IMR-90 (cell line): ENCODE results near the gene AKT3. TPM values are rescaled to one million over a fixed set of nuclear protein-coding genes. Genes with fewer than 3 reads are reported as not detected.
A peak's percentile ranks its signal among the peaks of the same experiment; 100 is the strongest.

Experiments
- ATAC-seq: fragments of 200-7000 bp; cut with Tn5 transposase; 2 replicates; pipeline ENCODE4 v1.9.1; 2020; ENCODE audit warnings: low read depth, mild to moderate bottlenecking, moderate library complexity
- BruUV-seq: library from RNA; stranded (reverse); fragments of 400-500 nt; replicated peaks from 2 replicates; lab custom pipeline; 2021; lab: Mats Ljungman, UMichigan
- CTCF ChIA-PET: fragments of 300-600 bp; formaldehyde crosslinking; extraction: SDS; loops from one replicate; lab custom pipeline; 2021; ENCODE audit warnings: antibody characterized with exemption; lab: Yijun Ruan, JAX
- POLR2A ChIA-PET: fragments of 300-600 bp; sonication (Branson Sonifier 250); formaldehyde crosslinking; loops from one replicate; lab custom pipeline; 2022; ENCODE audit warnings: antibody characterized with exemption; ENCODE audit not compliant: unreplicated experiment; lab: Charles Lee
- DNase-seq: peaks from one replicate; pipeline ENCODE4 v3.0.0; 2013
- H2AFZ ChIP-seq: replicated peaks from 2 replicates; pipeline ENCODE3; 2013; ENCODE audit warnings: low read length, mild to moderate bottlenecking; ENCODE audit not compliant: poor library complexity
- H2AK5ac ChIP-seq: 2 replicates; pipeline ENCODE4 v1.6.1; 2013; ENCODE audit warnings: low read depth, low read length, inconsistent platforms
- H2AK9ac ChIP-seq: replicated peaks from 2 replicates; pipeline ENCODE3; 2013; ENCODE audit warnings: mild to moderate bottlenecking, low read depth, low read length, moderate library complexity; ENCODE audit not compliant: poor library complexity
- H2BK120ac ChIP-seq: 2 replicates; pipeline ENCODE4 v1.6.1; 2013; ENCODE audit warnings: low read depth, low read length, inconsistent platforms
- H2BK15ac ChIP-seq: 3 replicates; pipeline ENCODE4 v1.6.1; 2013; ENCODE audit warnings: low read depth, low read length, inconsistent platforms
- H2BK20ac ChIP-seq: 2 replicates; pipeline ENCODE4 v1.6.1; 2013; ENCODE audit warnings: low read depth, mild to moderate bottlenecking, inconsistent platforms, low read length, moderate library complexity
- H2BK5ac ChIP-seq: 2 replicates; pipeline ENCODE4 v1.6.1; 2013; ENCODE audit warnings: mild to moderate bottlenecking, low read depth, low read length, inconsistent platforms; ENCODE audit not compliant: poor library complexity, severe bottlenecking
- H3K14ac ChIP-seq: replicated peaks from 2 replicates; pipeline ENCODE4 v1.6.1; 2013; ENCODE audit warnings: low read depth, low read length, inconsistent platforms
- H3K18ac ChIP-seq: 2 replicates; pipeline ENCODE4 v1.6.1; 2013; ENCODE audit warnings: low read depth, low read length, control low read depth
- H3K23ac ChIP-seq: 2 replicates; pipeline ENCODE4 v1.6.1; 2013; ENCODE audit warnings: low read depth, low read length, inconsistent platforms
- H3K27ac ChIP-seq: 2 replicates; pipeline ENCODE4 v1.5.1; 2013; ENCODE audit warnings: mild to moderate bottlenecking, control low read depth, low read length; ENCODE audit not compliant: insufficient read depth
- H3K27me3 ChIP-seq: 2 replicates; pipeline ENCODE4 v1.6.1; 2013; ENCODE audit warnings: low read length; ENCODE audit not compliant: control insufficient read depth, insufficient read depth
- H3K36me3 ChIP-seq: 2 replicates; pipeline ENCODE4 v1.6.1; 2013; ENCODE audit warnings: low read length, mixed read lengths; ENCODE audit not compliant: control insufficient read depth, insufficient read depth
- H3K4ac ChIP-seq: 2 replicates; pipeline ENCODE4 v1.6.1; 2013; ENCODE audit warnings: low read depth, low read length, inconsistent platforms
- H3K4me1 ChIP-seq: 2 replicates; pipeline ENCODE4 v1.6.1; 2013; ENCODE audit warnings: low read length, mixed read lengths; ENCODE audit not compliant: control insufficient read depth, insufficient read depth
- H3K4me2 ChIP-seq: 2 replicates; pipeline ENCODE4 v1.6.1; 2013; ENCODE audit warnings: low read depth, mild to moderate bottlenecking, control low read depth, low read length, moderate library complexity
- H3K4me3 ChIP-seq: 2 replicates; pipeline ENCODE4 v1.5.1; 2013; ENCODE audit warnings: low read depth, mild to moderate bottlenecking, control low read depth, low read length, moderate library complexity; ENCODE audit not compliant: insufficient read depth
- H3K56ac ChIP-seq: 2 replicates; pipeline ENCODE4 v1.6.1; 2013; ENCODE audit warnings: low read length, inconsistent platforms; ENCODE audit not compliant: insufficient read depth; ENCODE audit errors: extremely low read depth
- H3K79me1 ChIP-seq, 2 experiments: 2 replicates each; pipeline ENCODE4 v1.6.1; 2013; ENCODE audit warnings: low read length in 2 of 2, inconsistent platforms in 1 of 2, low read depth in 1 of 2
- H3K9ac ChIP-seq: 2 replicates; pipeline ENCODE4 v1.6.1; 2013; ENCODE audit warnings: low read depth, low read length, control low read depth
- H3K9me1 ChIP-seq: 2 replicates; pipeline ENCODE4 v1.6.1; 2013; ENCODE audit warnings: low read length, inconsistent platforms; ENCODE audit not compliant: insufficient read depth
- H3K9me3 ChIP-seq: 2 replicates; pipeline ENCODE4 v1.6.1; 2013; ENCODE audit warnings: low read length; ENCODE audit not compliant: control insufficient read depth, insufficient read depth
- H4K20me1 ChIP-seq: 2 replicates; pipeline ENCODE4 v1.6.1; 2013; ENCODE audit warnings: low read length, inconsistent platforms; ENCODE audit not compliant: insufficient read depth
- H4K5ac ChIP-seq: 2 replicates; pipeline ENCODE4 v1.6.1; 2013; ENCODE audit warnings: mild to moderate bottlenecking, low read depth, low read length, control low read depth
- H4K8ac ChIP-seq, 2 experiments: 2 replicates each; pipeline ENCODE4 v1.6.1; 2013; ENCODE audit warnings: low read depth in 2 of 2, low read length in 2 of 2, control low read depth in 1 of 2, inconsistent platforms in 1 of 2
- H4K91ac ChIP-seq: 2 replicates; pipeline ENCODE4 v1.6.1; 2013; ENCODE audit warnings: low read depth, low read length, inconsistent platforms; ENCODE audit not compliant: insufficient read depth
- BHLHE40 ChIP-seq: fragments of 150-350 bp; IDR thresholded peaks from 2 replicates; pipeline ENCODE4 v1.6.1; 2016; ENCODE audit warnings: mild to moderate bottlenecking, low read depth, low read length
- CEBPB ChIP-seq: IDR thresholded peaks from 2 replicates; pipeline ENCODE4 v1.6.1; 2012; ENCODE audit warnings: low read depth, low read length, improper control_type of control experiment
- MAZ ChIP-seq: IDR thresholded peaks from 2 replicates; pipeline ENCODE4 v1.6.1; 2012; ENCODE audit warnings: low read depth, mild to moderate bottlenecking, low read length, improper control_type of control experiment, moderate library complexity, borderline replicate concordance
- RFX5 ChIP-seq: IDR thresholded peaks from 2 replicates; pipeline ENCODE4 v1.8.0; 2012; ENCODE audit warnings: low read depth, mild to moderate bottlenecking, low read length, moderate library complexity
- WGBS, 2 experiments: methylation state at CpG; one replicate each; pipeline versions ENCODE4 v1.1.5 to v1.1.7; 2013; ENCODE audit warnings: missing lambda C conversion rate in 2 of 2; ENCODE audit not compliant: insufficient read length in 1 of 2; ENCODE audit errors: extremely low coverage in 2 of 2; 5-methylcytosine and 5-hydroxymethylcytosine counted together
- dilution Hi-C: fragments of 300-500 bp; cut with HindIII; formaldehyde crosslinking; loops from one replicate; pipeline ENCODE4 v1.14.3; 2018; ENCODE audit warnings: low sequenced_read_pairs; ENCODE audit not compliant: unreplicated experiment
- in situ Hi-C: fragments of 300-500 bp; cut with MboI; formaldehyde crosslinking; loops from 3 replicates; pipeline ENCODE4 v1.14.3; 2019; ENCODE audit warnings: low sequenced_read_pairs, inconsistent platforms, mixed read lengths
- intact Hi-C: fragments of 100-400 bp; cut with micrococcal nuclease; formaldehyde crosslinking; loops from 2 replicates; pipeline ENCODE4 v1.10.0; 2022
- polyA plus RNA-seq, 3 experiments: library from polyadenylated mRNA; depleted of rRNA; stranded (reverse); fragments of >200 nt; gene quantifications; 2 replicates each; pipeline ENCODE4 v1.2.3, GENCODE V29; 2012; ENCODE audit warnings: low replicate concordance in 1 of 3
- total RNA-seq: library from RNA; depleted of rRNA; stranded (reverse); fragments of >200 nt; gene quantifications from 2 replicates; pipeline ENCODE4 v1.2.3, GENCODE V29; 2012

AKT3 gene
- total and polyA plus RNA-seq, 2 of the 4 experiments (the other 2 are of a cell fraction) = 15.2 to 19.4 TPM

DNA sequence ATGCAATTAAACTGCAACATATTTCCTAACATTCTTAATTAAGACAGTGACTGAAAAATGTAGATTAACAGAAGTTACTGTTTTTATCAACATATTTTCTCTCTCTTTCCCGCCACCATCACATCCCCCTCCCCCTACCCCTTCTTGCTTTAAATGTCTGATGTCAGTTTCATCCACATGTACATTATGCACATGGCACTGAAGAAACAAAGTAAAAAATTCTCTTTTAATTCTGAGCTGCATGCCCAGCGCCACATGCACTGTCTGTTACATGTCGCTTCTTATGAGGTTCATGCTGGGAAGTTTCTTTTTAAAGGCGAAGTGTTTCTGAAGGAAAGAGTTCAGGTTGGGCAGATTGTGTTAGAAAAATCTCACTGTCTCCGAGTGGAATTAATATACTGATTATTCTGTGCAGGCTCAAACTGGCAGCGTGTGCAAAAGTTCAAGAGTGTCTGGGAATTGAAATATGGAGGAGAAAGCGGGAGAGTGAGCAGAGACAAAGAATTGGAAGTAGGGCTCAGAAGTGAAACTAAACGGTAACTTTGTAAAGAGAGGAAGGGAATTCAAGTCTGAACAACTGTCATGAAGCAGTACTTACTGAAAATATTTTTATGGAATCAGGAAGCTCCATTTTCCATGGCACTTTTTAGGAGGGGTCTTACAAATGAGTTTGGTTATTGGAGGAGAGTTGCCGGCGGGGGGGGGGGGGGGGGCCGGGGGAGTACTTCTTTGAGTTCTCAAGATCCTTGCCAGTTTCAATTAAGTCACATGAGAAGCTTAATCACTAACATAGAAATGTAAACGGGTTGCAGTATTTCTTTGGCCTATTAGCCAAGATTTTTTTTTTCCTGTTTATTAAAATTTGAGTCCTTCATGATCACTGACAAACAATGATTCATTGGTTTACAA, 376.6 kb downstream of the AKT3 start:
- peak overlapping the region; percentile 48 for H3K4me3 ChIP-seq
- peak overlapping the region; percentile 49; the same call in 1 of the 2 replicates for H4K5ac ChIP-seq
- H3K9me1 ChIP-seq = no peaks in the 10 kb centered on the region; the same call in 1 of the 2 replicates
- H4K8ac ChIP-seq = peak overlapping the region in 1 of 2 experiments; percentile 84; a peak in 1 of 4 replicates
- 8% methylated on average over 4 of the region's 12 CpGs; no CpG with 5 or more reads in 1 of the 2 experiments for WGBS, 2 experiments
- DNase-seq (peak; percentile 47), ATAC-seq (peak; percentile 72)
- peak overlapping the region; percentile 96 for H3K14ac ChIP-seq
- peak overlapping the region; percentile 4; the same call in 1 of the 3 replicates for H2BK15ac ChIP-seq
- BruUV-seq = no TSS peak
- TF ChIP-seq CEBPB = no peak
- TF ChIP-seq RFX5 = no peak
- no peak for TF ChIP-seq MAZ
- TF ChIP-seq BHLHE40 = no peak
- H3K27me3 ChIP-seq = no peaks in the 10 kb centered on the region
- H3K18ac ChIP-seq = peak overlapping the region; percentile 55
- CTCF ChIA-PET = no interaction called here
- peak overlapping the region; percentile 67 for H4K91ac ChIP-seq
- dilution Hi-C loops (no loop called here), in situ Hi-C loops (no loop called here), intact Hi-C loops (loop anchor here (5.0 to 10.0 kb wide), 2 partner anchors 274 to 571 kb away; no protein-coding TSS in a partner anchor)
- no peaks in the 10 kb centered on the region for H4K20me1 ChIP-seq
- no peaks in the 10 kb centered on the region for H3K9me3 ChIP-seq
- peak overlapping the region; percentile 90 for H3K4me2 ChIP-seq
- H3K56ac ChIP-seq = peak overlapping the region; percentile 66; the same call in 1 of the 2 replicates
- peak overlapping the region; percentile 85 for H2BK120ac ChIP-seq
- POLR2A ChIA-PET = no interaction called here
- peak overlapping the region; percentile 71; the same call in 1 of the 2 replicates for H3K4ac ChIP-seq
- peak overlapping the region; percentile 74 for H2BK20ac ChIP-seq
- peak overlapping the region; percentile 66; the same call in 1 of the 2 replicates for H3K27ac ChIP-seq
- H2AFZ ChIP-seq = peak overlapping the region; percentile 57
- H3K9ac ChIP-seq = peak overlapping the region; percentile 74
- H3K36me3 ChIP-seq = 0 out of 2 replicates have a peak, but pooled peaks cover 2% of the 10 kb centered on the region
- H2BK5ac ChIP-seq = peak overlapping the region; percentile 86
- peak overlapping the region; percentile 74 for H3K23ac ChIP-seq
- H2AK5ac ChIP-seq = no peak overlapping the region
- H3K79me1 ChIP-seq = peaks cover 0 to 5% of the 10 kb centered on the region in 2 experiments; a peak in 2 of 4 replicates
- H2AK9ac ChIP-seq = no peak overlapping the region
- peaks cover 11% of the 10 kb centered on the region for H3K4me1 ChIP-seq
